Daoy (cell line): ENCODE measurements around the gene CTXN1. TPM values are rescaled to one million over a fixed set of nuclear protein-coding genes. Genes with fewer than 3 reads are reported as not detected.
"Not testable (repeated sequence)": the region's sequence is repeated elsewhere in the genome, so short reads cannot be mapped to it uniquely, and the experiment has no call there.

ENCODE experiments used
- DNase-seq: peaks from one replicate; pipeline ENCODE4 v3.0.0-alpha.2; 2015; ENCODE audit warnings: low read depth
- total RNA-seq: library from RNA; depleted of rRNA; stranded (reverse); fragments of >200 nt; shearing (Covaris generic); gene quantifications from 2 replicates; pipeline ENCODE4 v1.2.3, GENCODE V29; 2014

The CTXN1 gene
- total RNA-seq, 1 experiment from 2014 or later: 3.8 TPM

DNA sequence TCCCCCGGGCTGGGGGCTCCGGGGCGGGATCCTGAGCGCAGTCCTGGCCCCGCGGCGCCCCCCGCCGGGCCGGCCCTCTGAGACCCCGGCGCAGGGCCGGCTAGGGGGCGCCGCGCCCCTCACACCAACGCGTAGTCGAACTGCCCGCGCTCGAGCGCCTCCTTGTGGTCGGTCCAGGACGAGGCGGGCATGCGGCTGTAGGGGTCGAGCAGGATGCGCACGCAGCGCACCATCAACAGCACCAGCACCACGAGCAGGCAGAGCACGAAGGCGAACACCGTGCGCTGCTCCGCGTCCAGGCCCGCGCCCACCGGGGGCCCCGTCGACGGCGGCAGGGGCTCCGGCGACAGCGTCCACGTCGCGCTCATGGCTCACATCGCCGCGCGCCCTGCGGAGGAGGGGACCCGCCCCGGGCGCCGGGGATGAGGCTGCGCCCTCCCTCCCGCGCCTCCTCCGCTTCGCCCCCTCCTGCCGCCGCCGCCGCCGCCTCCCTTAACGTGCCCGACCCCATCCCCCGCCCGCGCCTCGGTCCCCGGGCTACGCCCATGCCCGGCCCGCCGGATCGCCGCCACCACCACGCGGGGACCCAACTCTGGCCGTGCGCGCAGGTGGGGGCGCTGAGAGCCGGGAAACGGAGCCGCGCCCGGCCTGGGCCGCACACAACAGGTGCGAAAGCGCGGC, 624 bp downstream of the CTXN1 start:
- peak; percentile 91 for DNase-seq

DNA sequence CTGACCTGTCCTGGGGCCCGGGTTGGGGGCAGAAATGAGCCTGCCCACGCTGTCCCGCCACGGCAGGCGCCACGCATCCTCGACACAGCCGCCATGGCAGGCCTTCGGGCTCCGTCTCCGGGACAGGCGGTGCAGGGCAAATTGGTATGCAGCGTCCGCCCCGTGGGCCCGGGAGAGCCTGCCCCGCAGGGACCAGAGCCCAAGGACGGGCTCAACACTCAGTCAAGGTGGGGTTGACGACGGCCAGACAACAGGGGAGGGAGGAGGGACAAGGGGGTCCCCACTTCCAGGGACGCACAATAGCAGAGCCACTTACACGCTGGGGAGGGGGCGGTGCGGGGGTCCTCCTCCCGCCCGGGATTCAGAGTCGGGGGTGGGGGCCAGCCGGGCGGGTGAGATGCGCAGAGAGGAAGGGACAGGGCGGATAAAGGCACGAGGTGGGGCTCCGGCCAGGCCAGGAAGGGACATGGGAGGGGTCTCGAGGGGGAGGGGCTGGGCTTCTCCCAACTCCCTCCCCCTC, 1.2 kb downstream of the CTXN1 start:
- no peak for DNase-seq

DNA sequence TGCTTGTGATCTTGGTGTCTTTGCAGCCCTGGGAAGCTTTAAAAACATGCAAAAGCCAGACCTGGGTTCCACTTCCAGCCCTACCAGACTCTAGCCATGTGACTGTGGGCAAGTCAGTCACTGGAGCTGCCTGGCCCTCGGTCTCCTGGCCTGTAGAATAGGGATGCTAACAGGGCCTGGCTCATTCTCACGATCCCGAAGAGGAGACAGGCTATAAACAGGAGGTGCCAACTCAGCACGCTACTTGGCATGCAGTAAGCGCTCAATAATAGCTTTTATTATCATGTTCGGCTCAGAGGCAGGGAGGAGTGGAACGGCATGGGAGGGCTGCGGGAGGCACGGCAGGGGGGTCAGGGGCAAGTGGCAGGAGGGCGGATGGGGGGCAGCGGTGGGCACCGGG, 1.7 kb downstream of the CTXN1 start:
- DNase-seq: no peak

DNA sequence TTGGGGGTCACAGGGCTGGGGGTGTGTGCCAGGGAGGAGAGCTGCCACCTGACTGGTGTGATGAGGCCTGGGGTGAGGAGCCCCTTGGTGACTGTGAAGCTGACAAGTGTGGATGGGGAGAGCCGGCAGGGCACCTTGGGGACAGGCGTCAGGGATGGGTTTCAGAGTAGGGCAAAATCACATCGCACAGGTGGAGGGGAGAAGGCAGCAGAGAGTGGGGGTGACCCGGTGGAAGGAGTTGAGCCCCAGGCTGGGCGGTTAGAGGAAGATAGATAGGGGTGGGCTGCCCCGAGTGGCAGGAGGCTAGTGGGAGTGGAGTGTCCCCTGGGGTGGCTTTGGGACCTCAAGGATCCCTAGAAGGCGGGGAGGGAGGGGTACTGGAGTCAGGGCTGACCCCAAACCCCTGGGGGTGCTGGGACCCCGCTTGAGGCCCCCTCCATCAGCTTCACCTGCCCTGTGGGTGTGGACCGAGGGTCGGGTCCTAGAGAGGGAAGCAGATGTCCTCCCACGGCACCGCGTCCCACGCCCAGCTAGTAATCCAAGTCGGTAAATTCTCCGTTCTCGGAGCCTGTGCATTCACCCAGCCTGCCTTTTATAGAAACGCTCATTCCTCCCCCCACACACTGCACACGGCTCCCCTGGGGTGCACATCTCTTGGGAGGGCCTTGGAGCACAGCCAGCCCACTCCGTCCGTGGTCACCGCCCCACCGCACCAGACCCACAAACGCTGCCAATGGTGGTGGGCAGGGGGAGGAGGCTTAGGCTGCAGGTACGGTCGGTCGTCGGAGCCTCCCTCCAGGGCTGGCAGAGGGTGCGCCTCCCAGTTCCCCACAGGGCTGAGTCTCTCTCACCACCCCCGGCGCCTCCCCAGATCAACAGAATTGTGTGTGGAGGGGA, 2.4 kb downstream of the CTXN1 start:
- DNase-seq: no peak

DNA sequence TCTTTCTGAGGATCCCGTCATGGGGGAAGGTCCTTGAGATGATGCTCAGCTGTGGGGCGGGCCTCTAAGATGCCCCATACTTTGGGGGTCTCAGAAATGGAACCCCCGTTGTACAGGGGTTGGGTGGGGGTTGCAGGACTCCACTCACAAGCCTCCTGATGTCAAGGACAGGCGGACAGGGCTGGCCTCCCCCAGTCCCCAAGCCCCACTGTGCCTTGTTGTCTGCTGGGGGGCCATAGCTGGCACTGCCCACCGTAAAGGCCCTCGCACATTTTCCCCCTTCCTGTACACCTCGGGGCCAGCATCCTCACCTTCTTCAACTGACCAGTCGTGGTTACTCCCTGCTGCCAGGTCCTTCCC, 3.1 kb downstream of the CTXN1 start:
- DNase-seq: no peak

DNA sequence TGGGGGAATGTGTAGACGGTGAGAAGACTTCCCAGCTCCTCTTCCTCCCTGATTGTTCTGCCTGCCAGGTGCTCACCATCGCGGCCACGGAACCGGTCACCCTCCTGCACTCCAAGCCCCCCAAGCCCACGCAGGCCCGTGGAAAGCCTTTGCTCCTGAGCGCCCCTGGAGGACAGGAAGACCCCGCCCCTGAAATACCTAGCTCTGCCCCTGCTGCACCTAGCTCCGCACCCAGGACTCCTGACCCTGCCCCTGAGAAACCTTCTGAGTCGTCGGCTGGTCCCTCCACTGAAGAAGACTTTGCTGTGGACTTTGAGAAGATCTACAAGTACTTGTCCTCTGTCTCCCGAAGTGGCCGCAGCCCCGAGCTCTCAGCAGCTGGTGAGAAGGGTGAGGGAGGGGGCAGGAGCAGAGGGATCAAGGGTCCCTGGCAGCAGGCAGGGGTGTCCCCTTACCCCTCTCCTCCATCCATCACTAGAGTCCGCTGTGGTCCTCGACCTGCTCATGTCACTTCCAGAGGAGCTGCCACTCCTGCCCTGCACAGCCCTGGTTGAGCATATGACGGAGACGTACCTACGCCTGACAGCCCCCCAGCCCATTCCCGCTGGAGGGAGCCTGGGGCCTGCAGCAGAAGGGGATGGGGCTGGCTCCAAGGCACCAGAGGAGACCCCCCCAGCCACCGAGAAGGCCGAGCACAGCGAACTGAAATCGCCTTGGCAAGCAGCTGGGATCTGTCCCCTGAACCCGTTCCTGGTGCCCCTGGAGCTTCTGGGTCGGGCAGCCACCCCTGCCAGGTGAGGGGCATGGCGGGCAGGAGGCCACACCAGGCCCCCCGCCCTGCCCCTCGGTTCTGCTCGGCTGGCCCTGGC, 3.7 kb downstream of the CTXN1 start:
- no peak for DNase-seq

DNA sequence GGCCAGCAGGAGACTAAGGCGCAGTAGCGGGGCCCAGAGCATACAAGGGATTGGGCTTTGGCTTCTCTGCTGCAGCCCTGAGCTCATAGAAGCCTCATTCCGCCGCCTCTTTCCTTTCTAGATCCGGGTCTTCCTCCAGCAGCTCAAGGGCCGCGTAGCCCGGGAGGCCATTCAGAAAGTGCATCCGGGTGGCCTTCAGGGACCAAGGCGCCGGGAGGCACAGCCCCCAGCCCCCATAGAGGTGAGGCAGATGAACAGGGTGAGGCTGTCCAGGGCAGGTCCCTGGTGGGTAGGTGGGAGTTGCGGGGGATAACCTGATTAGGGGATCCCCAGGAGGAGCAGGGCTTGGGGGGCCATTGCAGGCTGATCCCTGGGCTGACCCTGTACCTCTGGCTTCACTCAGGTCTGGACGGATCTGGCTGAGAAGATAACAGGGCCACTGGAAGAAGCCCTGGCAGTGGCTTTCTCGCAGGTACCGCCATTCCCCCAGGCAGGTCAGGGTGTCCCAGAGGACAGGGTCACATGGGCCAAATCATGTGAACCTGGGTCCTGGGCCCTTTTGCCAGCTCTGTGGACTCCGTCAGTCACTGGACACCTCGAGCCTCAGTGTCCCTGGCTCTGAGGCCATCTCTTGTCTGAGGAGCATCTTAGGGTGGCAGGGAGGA, 4.5 kb downstream of the CTXN1 start:
- DNase-seq: no peak

DNA sequence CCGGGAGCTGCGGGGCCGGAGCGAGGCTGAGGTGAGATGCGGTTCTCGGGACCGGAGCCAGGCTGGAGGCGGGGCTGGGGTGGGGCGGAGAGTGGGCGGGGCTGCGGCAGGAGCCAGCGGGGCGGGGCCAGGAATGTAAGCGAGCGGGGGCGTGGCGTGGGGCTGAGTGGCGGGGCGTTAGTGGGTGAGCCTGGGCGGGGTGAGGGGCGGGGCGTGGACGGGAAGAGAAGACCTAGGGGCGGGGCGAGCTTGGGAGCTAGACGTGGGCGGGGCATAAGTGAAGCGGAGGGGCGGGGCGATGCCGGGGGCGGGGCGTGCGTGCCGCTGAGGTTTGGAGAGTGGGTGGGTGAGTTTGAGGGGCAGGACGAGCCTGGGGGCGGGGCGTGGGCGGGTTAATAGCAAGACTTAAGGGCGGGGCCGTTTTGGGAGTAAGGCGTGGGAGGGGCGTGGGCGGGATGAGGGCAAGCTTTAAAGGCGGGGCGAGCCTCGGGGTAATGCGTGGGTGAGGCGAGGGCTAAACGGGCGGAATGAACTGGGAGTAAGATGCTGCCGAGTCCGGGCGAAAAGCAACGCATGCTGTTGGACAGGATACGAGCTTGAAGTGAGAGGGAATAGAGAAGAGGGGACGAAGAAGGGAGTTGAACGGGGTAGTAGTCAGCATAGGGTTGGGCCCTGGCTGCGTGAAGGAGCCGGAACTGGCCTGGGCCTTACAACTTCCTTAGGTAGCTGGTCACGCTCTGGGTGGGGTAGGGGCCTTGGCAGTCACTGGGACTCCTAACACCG, 5.2 kb downstream of the CTXN1 start:
- peak; percentile 98 for DNase-seq

DNA sequence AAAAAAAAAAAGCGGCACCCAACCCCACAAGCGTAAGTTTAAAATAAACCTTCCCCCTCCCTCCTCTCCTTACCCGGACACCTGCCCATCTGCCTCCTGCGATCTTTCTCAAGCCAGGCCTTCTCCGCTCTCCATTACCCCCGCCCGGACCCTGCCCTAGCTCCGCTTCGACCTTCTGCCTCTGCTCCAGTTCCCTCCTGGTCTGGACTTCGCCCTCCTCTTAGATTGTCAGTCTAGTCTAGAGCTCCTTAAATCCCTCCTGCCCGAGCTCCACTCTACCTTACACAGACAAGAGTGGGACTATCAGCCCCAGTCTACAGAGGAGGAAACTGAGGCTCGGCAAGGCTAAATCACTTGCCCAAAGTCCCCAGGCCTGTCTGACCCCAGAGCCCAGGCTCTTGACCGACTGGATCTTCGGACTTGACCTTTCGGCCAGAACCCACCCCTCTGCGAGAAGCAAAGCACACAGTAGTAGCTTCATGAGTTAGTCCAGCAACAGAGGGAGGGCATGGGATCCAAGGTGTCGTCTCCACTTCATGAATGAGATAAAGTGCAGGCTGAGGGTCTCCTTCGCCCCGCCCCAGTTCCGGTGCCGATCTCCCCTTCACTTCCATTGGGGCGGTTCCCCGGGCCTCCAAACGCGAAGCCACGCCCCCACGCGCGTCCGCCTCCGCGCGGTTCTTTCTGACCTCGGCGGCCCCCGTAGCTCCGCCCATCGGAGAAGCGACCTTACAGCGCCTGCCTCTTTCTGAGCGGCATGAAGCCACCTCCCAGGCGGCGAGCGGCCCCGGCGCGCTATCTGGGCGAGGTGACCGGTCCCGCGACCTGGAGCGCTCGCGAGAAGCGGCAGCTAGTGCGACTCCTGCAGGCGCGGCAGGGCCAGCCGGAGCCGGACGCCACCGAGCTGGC, 6.1 kb downstream of the CTXN1 start, which contains the start of gene SNAPC2:
Gene SNAPC2, plus strand, starts transcription at position 729 of the 909 bp plus-strand sequence. Its CDS starts 29 bp downstream, at position 758.
- peak; percentile 97 for DNase-seq

DNA sequence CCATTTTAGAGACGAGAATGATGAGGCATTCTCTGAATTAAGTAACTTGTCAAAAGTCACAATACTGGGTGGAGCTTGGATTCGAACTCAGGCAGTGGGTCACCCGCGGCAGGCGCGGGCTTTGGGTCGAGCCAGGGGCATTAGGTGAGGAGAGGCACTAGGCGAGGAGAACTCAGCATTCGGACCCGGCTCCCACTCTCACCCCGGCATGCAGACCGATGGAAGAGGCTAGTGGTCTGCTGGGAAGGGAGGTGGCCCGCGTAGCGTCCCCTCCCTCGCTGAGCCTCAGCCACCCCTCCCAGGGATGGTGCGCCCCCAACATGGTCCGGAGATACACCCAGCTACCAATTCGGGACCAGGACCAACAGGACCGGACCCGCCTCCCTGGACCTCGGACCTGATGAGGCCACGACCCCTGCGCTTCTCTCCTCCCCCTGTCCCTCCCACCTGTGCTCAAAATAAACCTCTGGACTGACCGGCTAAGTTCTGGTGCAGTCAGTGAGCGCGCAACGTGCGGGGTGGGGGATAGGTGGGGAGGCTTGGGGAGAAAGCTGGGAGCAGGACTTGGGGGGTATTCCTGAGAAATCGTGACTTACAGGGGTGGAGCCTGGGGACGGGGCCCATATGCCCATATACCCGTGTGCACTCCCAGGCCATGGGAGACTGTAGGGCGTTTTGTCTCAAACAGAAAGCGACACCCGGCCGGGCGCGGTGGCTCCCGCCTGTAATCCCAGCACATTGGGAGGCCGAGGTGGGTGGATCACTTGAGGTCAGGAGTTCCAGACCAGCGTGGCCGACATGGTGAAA, 7.1 kb downstream of the CTXN1 start:
- no peak for DNase-seq

DNA sequence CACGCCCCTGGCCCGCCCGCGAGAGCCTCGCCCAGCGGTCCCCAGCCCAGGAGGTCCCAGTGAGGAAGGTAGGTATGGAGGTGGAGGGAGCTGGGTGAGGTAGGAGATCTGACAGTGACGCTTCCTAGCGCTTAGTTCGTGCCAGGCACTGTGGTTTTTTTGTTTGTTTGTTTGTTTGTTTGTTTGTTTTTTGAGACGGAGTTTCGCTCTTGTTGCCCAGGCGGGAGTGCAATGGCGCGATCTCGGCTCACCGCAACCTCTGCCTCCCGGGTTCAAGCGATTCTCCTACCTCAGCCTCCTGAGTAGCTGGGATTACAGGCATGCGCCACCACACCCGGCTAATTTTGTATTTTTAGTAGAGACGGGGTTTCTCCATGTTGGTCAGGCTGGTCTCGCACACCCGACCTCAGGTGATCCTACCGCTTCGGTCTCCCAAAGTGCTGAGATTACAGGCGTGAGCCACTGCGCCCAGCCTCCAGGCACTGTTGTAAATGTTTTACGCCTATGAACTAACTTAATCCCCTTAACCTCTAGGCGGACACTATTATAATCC, 7.8 kb downstream of the CTXN1 start:
- DNase-seq: not testable (repeated sequence)

DNA sequence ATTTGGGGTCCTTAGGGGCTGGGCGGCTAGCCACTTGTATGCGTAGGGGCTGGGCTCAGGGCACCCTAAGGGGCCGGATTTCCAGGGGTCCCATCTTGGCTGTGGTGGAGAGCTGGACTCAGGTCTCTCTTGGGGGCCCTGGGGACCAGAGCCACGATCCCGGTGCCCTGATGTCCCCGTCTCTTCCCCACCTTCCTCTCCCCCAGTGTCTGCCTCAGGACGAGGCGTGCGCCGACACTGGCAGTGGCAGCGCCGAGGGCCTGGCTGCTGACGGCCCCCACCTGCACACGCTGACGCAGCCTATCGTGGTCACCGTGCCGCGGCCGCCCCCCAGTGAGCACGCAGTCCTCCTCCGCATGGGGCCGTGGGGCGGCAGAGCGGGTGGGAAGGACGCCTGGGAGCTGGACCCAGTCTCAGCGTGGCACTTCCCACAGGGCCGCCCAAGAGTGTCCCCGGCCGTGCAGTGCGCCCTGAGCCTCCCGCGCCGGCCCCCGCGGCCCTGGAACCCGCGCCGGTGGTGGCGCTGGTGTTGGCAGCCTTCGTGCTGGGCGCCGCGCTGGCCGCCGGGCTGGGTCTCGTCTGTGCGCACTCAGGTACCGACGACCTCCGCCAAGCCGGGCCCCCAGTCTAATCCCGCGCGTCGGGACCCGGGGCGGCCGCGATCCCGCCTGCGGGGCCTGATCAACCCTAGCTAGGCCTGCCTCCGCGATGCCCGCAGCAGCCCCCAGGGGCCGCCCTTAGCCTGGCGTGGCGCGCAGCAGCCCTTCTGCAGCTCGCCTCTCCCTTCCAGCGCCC, 8.5 kb downstream of the CTXN1 start:
- DNase-seq: peak; percentile 73

DNA sequence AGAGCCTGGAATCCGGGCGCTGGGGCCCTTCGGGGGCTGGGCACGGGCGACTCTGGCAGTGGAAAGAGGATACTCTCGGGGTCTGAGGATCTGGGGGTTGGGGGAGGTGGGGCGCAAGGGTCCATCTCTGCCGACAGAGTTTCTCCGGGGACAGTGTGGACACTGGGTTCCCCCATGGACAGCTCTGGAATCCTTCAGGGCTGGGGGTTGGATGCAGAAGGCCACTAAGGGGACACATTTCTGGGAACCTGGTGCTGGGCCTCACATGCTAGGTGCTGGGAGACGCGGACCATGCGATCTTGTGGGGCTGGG, 9.0 kb downstream of the CTXN1 start:
- DNase-seq: no peak

DNA sequence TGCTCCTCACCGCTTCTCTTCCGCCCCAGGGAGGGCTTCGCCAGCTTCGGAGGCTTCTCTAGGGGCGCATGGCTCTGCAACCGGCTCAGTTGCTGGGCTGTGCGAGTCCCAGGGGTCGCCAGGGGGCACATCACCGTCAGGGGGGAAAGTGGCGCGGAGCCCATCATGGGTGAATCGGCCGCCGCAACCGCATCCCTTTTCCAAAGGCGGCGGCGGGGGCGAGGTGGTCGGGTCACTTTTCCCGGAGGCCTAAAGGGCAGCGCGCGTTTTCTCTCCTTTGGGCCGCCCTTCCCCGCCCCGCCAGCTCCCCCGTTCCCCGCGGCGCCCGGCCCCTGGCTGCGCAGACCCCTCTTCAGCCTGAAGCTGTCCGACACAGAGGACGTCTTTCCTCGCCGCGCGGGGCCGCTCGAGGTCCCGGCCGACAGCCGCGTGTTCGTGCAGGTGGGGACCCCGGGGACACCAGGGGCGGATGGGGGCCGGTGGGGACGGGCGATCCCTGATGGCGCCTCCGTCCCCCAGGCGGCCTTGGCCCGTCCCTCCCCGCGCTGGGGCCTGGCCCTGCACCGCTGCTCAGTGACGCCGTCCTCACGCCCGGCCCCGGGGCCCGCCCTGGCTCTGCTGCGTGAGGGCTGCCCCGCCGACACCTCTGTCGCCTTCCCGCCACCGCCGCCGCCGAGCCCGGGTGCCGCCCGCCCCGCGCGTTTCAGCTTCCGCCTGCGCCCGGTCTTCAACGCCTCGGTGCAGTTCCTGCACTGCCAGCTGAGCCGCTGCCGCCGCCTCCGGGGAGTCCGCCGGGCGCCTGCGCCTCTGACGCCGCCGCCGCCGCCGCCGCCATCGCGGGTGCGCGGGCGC, 9.6 kb downstream of the CTXN1 start:
- peak; percentile 57 for DNase-seq

DNA sequence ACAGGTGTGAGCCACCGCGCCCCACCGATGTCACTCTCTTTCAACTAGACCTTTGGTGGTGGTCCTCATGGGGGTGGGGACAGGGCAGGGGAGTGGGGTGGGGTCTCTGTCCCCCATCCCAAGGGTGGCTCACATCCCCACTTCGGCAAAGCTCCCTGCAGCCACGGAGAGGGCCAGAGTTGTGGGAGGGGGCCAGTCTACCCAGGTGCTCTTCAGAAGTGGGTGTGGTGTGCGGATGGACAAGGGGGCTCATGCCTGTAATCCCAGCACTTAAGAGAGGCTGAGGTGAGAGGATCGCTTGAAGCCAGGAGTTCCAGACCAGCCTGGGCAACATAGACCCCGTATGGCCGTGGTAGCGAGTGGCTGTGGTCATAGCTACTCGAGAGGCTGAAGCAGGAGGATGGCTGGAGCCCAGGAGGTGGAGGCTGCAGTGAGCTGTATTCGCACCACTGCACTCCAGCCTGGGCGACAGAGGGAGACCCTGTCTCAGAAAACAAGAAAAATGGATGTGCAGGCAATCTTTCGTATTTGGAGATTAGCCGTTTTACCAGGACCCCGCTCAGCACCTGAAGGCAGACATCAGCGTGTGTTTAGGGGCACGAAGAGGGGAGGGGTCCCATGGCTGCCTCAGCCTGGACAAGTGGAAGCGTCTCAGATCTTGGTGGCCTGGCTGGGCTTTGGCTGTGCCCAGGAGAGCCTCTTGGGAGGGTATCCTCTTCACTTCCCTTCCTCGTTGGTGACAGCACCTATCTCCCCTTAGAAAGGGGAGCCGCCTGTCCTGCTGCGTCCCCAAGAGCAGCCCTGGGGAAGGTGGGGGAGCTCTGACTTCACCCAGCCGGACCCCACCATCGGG, 10.5 kb downstream of the CTXN1 start:
- no peak for DNase-seq

DNA sequence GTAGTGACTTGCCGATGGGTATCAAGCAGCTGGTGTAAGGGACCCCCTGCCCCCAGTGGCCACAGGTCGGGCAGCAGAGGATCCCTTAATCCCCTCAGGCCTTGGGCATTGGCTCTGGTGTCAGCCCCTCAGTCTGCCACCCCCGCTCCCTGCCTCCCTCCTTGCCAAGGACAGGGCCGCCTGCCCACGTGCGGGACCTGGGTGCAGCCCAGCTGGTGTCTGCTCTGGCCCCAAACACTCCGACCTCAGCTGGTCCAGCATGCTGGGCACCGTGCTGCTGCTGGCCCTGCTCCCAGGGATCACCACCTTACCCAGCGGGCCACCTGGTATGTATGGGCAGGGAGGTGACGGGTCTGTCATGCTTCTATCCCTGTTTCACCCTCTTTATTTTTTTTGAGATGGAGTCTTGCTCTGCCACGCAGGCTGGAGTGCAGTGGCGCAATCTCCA, 11.3 kb downstream of the CTXN1 start, which contains the start of gene TGFBR3L:
Gene TGFBR3L, plus strand, starts transcription at position 233 of the 448 bp plus-strand sequence.
- DNase-seq: no peak
